ENCODE data around the gene ARL5A.

DNA sequence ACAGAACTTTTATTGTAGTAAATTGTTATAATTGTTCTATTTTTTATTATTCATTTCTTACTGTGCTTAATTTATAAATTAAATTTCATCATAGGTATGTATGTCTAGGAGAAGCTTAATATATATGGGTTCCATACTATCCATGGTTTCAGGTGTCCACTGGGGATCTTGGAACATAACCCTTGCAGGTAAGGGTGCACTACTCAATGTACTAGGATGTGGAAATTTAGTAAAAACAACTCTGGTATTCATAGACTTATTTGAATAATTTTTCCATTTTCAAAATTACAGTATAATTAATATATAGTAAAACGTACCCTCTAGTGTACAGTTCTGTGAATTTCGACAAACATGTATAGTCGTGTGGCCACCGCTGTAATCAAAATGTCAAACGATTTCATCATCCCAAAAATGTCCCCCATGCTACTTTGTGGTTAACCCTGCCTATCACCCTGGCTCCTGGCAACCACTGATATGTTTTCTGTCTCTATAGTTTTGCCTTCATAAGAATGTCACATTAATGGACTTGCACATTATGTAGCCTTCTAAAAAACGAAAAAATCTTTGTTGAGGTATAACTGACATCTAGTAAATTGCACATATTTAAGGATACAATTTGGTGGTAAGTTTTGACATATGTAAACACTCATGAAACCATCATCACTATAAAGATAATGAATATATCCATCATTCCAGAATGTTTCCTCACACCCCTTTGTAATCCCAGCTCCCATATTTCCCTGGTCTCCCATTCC lies 45.7 kb downstream of the ARL5A start:
- no peak for TF ChIP-seq CTCF (IDR thresholded peaks at IDR 0.05)
- no peak for TF ChIP-seq POLR2A (IDR thresholded peaks at IDR 0.05)

Measured in heart left ventricle (tissue), 13 donors.